GM19023 (cell line): ENCODE data around the gene DPY30.
"Not testable (repeated sequence)": the region's sequence is repeated elsewhere in the genome, so short reads cannot be mapped to it uniquely, and the experiment has no call there.

Experiments
- ATAC-seq: cut with Tn5 transposase; IDR thresholded peaks from one replicate; pipeline ENCODE4 v1.9.1; 2021; ENCODE audit warnings: mild to moderate bottlenecking, moderate library complexity; ENCODE audit not compliant: unreplicated experiment

Gene DPY30

DNA sequence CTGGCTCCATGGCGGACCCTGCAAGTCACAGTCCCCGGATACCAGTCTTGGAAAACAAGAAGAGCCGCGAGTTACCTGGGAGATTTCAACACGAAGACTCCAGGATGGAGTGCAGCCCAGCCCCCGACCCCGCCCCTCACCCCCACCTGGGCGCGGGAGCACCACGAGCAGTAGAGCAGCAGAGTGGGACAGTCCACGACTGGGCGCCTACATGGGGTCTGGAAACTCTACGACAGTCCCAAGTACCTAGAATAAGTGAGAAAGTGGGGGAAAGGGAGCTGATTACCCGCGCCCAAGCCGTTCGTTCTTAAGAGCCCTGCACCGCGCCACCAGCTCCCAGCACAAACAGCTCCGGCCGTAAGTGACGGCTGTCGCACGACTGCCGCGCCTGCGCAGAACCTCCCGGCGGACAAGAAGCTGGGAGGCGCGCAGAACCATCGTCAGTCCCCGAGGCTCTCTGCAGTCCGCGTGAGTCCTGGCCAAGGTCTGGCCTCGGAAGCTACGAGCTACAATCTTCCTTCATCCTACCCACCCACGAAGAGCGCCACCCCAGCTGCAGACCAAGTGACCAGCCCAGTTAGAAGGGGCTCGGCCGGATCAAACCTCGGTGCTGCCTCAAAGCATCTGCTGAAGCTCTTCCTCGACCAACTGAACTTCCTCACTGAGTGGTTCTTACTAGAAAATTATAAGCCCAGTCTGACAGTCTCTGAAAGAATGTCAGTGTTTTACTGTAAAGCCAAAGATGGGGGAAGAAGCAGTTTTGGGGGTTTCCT lies at the start of gene DPY30:
TSS of gene DPY30 (minus strand) at position 359 of the 773 bp plus-strand sequence. CDS start at position 10, 349 bp downstream.
- peak; percentile 87 for ATAC-seq

DNA sequence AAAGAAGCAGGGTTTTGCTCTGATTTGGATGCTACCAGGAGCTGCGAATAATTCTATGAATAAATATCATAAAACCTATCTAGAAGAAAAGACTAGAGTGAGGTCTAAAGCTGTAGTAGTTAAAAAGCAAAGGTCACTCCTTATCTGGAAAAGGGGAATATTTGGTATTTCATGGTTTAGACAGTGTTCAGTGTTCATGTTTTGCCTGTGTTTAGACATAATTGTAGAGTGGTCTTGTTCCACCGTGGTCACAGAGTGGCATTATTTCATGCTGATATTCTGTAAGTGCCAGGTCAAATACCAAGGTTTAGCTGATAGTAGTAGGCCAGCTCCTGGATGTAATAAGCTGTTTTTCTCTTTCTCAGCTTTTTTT lies 34.5 kb upstream of the DPY30 start:
- no peak for ATAC-seq

DNA sequence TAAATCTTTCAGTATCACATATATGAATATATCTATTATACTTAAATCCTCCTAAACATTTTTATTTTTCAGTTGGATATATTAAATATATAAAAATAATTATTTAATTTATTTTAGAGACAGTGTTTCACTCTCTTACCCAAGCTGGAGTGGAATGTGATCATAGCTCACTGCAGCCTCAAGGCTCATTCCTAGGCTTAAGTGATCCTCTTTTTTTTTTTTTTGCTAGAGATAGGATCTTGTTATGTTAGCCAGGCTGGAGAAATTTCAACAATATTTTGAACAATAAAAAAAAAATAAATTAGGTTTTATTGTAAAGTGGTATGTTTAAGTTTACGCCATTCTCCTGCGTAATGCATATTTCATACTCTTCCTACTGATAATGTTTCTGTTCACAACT lies 27.9 kb upstream of the DPY30 start:
- no peak for ATAC-seq

DNA sequence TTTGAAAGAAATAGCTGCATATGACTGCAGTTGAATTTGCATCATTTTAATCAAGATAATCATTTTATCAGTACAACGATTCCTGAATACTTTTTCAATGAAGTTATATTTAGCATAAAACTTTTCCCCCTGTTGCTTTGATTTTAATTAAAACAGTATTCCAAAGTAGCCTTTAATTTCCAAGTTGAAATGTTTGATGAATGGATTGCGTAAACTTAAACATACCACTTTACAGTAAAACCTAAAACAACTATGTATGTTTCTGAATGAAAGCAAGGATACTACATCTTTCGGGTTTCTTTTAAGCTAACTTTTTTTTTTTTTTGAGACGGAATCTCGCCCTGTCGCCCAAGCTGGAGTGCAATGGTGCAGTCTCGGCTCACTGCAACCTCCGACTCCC lies 25.1 kb upstream of the DPY30 start:
- no peak for ATAC-seq

DNA sequence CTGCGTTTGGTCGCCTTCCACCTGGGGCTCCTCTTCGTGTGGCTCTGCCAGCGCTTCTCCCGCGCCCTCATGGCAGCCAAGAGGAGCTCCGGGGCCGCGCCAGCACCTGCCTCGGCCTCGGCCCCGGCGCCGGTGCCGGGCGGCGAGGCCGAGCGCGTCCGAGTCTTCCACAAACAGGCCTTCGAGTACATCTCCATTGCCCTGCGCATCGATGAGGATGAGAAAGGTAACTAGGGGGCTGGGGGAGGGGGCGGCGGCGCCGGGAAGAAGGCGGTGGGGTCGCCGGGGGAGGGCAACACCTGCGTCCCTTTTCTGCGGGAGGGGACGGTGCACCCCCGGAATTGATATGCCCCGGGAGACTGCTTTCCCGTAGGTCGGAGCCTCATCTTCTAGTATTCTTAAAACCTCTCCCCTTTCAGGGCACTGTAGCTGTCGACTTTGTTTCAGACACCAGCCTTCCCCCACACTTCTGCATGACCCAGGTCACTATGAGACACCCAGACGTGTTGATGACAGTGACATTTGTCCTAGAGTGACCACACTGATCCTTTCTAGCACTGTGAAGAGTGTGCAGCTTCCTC lies 24.5 kb upstream of the DPY30 start:
- ATAC-seq = peak; percentile 19

DNA sequence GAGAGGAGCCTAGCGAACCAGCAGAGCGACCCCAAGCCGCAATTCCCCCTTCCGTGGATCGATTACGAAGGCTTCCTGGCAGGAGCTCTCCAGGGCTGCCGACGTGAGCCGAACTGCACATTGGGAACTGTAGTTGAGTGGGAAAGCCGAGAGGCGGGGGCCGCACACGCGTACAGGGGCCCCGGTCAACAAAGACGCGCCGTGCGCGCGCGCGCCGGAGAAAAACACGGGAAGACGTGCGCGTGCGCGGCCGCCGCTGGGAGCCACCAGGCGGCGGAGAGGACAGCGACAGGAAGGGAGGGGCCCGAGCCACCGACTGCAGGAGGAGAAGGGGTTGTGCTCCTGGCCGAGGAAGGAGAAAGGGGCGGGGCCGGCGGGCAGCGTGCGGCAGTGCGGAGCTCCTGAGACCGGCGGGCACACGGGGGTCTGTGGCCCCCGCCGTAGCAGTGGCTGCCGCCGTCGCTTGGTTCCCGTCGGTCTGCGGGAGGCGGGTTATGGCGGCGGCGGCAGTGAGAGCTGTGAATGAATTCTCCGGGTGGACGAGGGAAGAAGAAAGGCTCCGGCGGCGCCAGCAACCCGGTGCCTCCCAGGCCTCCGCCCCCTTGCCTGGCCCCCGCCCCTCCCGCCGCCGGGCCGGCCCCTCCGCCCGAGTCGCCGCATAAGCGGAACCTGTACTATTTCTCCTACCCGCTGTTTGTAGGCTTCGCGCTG lies 23.9 kb upstream of the DPY30 start, which contains the start of gene SPAST:
TSS of gene SPAST (plus strand) at position 247 of the 711 bp plus-strand sequence. CDS start at position 523, 276 bp downstream.
- ATAC-seq = peak; percentile 96

DNA sequence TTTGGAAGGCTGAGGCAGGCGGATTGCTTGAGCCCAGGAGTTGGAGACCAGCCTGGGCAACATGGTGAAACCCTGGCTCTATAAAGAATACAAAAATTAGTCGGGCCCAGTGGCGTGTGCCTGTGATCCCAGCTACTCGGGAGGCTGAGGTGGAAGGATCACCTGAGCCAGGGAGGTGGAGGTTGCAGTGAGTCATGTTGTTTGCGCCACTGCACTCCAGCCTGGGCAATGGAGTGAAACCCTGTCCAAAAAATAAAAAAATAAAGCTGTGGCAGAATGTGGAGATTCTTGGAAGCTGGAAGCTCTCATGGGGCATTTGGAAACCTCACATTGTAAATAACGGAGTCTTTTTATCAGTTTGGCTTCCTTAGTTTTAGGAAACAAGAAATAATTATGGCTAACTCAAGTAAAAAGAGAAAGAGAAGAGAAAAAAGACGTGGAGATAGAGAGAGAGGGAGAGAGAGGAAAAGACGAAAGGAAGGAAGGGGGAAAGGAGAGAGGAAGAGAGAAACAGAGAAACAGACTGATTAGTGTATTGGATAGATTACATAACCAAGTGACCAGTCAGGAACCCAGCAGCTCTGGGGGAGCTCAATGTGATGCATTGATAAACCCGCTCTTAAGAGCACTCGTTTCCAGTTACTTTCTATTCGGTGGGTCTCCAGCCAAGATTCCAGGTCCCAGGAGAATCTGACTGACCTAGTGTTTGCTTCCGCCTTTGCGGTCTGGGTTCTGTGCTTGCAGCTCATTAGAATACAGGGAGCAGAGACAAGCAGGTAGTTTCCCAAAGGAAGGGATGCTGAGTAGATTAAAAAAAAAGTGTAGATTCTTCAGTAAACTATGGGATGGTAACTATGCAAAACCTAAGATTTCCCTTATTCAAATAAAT lies 22.6 kb upstream of the DPY30 start:
- ATAC-seq = no peak

DNA sequence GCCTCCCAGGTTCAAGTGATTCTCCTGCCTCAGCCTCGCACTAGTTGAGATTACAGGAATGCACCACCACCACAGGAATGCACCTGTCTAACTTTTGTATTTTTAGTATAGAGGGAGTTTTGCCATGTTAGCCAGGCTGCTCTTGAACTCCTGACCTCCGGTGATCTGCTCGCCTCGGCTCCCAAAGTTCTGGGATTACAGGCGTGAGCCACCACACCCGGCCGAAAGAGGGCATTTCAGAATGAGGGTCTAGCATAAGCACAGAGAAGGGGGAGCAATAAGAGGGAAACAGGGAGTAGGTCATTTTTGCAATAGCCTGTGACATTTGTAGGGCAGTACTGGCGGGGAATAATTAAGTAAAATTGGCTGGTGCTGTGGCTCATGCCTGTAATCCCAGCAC lies 21.8 kb upstream of the DPY30 start:
- no peak for ATAC-seq

DNA sequence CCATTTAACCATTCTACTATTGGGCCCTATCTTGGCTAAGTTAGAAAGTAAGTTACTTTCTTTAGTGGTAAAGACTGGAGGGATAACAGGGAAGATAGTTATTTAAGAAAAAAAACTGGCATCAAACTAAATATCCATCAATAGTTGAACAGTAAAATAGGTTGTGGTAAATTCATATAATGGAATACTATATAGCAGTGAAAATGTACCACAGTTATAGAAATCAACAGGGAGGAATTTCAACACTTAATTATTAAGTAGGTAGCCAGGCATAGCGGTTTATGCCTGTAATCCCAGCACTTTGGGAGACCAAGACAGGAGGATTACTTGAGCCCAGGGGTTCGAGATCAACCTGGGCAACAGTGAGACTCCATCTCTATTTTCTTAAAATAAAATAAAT lies 20.7 kb upstream of the DPY30 start:
- ATAC-seq = no peak

DNA sequence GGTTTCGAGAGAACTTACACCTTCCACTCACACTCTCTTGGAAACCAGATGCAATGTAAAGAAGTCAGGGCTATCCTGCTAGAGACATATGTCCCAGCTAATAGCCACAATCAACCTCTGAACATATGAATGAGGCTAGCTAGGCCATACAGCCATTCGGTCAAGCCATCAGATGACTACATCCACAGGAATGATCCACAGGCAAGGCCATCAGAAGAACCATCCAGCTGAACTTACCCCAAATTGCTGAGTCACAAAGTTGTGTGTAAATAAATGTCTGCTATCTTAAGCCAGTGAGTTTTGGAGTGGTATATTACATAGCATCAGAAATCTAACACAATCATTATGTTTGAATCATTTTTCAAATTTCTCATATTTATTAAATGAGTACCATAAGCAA lies 18.5 kb upstream of the DPY30 start:
- no peak for ATAC-seq

DNA sequence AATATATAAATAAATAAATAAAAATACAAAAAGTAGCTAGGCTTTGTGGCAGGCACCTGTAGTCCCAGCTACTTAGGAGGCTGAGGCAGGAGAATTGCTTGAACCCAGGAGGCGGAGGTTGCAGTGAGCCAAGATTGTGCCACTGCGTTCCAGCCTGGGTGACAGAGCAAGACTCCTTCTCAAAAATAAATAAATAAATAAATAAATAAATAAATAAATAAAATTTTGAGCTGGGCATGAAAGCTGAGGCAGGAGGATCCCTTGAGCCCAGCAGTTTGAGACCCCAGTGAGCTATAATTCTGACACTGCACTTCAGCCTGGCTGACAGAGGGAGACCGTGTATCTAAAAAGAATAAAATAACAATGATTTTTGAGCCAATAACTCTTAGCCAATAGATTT lies 15.0 kb upstream of the DPY30 start:
- ATAC-seq = not testable (repeated sequence)

DNA sequence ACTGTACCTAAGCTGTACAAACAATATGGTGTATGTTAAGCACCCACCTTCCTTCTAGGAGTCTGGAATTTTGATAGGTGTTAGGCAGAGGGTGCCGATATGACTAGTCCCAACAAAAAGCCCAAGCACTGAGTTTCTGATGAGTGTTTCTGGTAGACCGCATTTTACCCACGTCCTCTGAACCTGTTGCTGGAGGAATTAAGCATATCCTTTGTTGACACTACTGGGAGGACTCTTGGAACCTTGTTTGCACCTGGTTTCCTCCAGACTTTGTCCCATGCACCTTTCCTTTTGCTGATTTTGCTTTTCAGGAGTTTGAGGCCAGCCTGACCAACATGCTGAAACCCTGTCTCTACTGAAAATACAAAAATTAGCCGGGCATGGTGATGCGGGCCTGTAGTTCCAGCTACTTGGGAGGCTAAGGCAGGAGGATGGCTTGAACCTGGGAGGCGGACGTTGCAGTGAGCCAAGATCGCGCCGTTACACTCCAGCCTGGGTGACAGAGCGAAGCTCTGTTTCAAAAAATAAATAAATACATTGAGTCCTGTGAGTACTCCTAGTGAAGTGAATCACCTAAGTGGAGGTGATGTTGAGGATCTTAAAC lies 12.3 kb upstream of the DPY30 start:
- ATAC-seq = no peak

DNA sequence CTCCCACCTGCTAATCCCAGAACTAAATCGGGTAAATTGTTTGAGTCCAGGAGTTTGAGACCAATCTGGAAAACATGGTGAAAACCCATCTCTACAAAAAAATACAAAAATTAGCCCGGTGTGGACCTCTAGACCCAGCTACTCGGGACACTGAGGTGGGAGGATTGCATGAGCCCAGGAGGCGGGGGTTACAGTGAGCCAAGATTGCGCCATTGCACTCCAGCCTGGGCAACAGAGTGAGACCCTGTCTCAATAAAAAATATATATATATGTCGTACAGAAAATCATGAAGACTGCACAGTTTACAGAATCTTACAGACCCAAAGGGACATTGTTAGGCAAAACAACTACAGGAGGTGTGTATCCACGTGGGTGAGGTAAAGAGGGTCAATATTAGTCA lies 4.0 kb upstream of the DPY30 start:
- ATAC-seq = no peak

DNA sequence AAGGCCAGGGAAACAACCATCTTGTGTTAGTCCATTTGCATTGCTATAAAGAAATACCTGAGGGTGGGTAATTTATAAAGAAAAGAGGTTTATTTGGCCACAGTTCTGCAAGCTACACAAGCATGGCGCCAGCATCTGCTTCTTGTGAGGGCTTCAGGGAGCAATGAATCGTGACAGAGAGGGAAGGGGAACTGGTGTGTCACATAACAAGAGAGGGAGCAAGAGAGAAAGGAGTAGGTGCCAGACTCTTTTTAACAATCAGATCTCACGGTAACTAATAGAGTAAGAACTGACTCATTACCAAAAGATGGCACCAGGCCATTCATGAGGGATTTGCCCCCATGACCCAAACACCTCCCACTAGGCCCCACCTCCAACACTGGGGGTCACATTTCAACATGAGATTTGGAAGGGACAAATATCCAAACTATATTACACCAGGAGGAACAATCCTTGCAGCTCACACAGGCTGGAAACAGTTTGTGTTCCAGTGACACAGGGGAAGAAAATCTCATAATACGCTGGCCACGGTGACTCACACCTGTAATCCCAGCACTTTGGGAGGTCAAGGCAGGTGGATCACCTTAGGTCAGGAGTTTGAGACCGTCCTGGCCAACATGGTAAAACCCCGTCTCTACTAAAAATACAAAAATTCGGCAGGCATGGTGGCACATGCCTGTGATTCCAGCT lies 5.3 kb downstream of the DPY30 start:
- ATAC-seq = not testable (repeated sequence)

DNA sequence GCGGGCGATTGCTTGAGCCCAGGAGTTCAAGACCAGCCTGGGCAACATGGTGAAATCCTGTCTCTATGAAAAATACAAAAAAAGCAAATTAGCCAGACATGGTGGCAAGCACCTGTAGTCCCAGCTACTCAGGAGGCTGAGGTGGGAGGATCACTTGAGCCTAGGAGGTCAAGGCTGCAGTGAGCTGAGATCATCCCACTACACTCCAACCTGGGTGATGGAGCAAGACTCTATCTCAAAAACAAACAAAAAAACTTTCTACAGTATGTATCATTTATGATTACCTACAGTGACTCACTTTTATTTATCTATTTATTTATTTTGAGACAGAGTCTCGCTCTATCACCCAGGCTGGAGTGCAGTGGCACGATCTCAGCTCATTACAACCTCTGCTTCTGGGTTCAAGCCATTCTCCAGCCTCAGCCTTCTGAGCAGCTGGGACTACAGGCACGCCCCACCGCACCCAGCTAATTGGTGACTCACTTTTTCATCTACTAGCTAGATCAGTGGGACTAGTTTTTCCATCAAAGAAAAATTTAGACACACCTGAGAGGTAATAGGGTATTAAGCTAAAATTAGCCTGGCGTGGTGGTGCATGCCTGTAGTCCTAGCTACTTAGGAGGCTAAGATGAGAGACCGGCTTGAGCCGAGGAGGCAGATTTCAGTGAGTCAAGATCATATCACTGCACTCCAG lies 20.7 kb downstream of the DPY30 start:
- not testable (repeated sequence) for ATAC-seq

DNA sequence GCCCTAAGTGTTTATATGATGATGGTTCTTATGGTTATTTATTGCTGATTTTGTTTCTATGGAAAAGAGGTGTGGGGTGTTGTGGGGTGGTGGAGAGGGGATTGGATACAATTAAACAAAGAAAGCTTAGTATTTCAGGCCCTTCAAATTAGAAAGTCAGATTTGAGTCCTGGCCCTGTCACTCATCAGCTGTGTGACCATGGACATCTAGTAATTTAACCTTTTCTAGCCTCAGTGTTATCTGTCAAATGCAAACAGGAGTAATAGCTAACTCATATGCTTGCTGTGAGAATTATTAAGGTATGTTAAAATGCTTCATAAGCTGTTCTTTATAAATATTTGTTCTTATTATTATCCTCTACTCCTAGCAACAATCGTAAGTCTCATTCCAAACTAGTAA lies 26.7 kb downstream of the DPY30 start:
- no peak for ATAC-seq

DNA sequence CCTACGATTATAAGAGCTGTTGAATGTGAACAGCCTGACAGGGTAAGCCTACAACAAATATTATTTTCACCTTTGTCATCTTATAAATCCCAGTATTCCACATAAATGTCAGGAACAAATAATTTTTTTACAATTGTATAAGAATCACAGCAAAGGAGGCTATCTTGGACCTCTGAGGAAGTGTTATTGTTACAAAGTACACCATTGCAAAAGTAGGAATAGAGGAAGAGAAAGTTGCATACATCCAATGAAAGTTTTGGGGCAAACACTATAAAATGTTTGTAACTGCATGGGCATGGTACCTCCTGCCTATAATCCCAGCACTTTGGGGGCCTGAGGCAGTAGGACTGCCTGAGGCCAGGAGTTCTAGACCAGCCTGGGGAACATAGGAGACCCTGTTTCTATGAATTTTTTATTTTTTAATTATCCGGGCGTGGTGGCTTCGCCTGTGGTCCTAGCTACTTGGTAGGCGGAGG lies 28.1 kb downstream of the DPY30 start:
- no peak for ATAC-seq

DNA sequence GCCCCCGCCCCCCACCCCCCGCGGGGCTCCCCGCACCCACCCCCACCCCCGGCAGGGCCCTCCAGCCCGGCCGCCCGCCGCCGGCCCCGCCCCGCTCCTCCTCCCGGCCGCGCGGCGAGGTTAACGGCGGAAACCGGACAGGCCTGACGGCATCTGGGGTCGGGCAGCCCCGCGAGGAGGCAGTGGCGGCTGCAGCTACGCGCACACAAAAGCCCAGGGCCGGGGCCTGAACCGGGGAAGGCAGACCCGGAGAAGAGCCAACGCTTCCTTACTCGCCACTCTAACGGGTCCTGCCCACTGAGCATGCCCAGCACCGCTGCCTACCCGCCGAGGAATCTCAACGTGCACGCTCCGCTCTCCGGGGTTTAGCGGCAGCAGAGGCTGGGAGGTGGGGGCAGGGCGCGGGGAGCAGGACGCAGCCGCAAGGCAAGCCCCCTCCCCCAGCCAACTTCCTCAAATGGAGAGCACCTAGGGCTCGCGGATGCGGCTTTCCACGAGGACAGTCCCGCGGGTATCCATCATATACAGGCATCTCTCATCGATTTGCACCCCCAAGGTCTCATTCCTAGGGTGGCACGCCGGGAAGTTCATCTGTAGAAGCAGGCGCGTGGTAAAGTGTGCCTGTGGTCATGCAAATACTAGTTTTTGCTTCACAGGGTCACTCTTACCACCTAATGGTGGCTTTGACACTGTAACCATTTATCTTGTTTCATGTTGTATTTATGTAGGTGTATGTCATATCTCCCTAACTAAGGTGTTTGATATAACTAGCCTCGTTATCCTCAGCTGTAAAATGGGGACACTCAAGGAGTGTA lies 28.7 kb downstream of the DPY30 start, which contains the start of gene MEMO1:
TSS of gene MEMO1 (minus strand) at position 339 of the 815 bp plus-strand sequence. CDS start 761 bp downstream, outside the sequence.
- peak; percentile 64 for ATAC-seq
